GM18517 (cell line): ENCODE results near the gene C14orf180.

ENCODE experiments used
- ATAC-seq: cut with Tn5 transposase; IDR thresholded peaks from one replicate; pipeline ENCODE4 v1.9.1; 2021; ENCODE audit warnings: mild to moderate bottlenecking, moderate library complexity; ENCODE audit not compliant: unreplicated experiment

C14orf180 gene

DNA sequence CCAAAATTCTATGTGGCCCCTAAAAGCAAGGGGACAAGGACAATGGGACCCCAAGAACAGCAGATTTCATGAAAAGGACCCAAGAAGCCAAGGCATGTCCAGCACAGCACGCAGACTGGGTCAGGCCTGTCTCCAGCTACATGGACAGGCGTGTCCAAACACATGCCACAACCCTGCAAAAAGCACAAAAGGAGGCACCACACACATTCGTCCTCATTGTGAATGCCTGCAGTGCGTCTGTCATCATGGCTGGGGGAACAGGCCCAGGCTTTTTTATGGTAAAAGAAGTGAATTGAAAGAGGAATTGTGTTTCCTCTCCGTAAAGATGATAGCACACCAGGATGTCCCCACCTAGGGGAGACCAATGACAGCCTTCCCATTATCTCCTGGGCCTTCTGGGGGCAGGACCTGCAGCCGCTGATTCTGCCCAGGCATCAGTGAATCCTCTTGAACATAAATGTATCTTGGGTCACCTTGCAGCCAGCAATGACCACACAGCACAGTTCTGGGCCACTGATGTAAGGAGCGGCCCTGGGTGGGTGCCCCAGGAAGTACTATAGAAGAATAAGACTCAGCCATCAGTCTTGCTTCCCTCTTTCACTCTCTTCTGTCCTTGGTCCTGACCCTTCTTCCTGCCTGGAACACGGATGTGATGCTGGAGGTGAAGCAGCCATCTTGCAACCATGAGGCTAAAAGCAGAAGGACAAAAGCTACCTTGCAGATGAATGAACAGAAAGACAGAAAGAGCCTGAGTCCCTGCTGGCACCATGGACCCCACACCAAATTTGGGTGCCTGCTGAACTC is 29.8 kb upstream of the C14orf180 start:
- ATAC-seq, result no peak

DNA sequence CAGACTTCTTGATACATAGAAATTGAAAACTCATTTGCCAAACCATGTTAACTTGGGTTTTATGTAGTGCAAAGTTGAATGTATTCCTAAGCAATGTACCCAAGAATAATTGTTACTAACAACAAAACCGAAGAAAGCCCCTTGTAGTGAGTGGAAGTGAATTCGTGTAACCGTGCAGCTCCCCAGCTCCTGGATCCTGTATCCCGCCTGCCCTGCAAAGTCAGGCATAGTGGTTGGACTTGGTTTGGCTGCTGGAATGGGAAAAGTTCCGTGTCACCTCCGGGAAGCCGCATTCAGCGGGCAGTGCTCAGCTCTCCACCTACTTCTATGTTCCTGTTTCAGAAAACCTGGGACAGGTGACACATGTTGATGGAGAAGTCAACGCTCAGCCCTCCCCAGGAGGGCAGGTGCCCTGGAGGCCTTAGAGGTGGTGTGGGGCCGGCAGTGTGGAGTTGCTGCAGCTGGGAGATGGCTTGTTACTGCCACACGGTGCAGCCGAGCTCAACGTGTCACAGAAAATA is 29.2 kb upstream of the C14orf180 start:
- no peak for ATAC-seq

DNA sequence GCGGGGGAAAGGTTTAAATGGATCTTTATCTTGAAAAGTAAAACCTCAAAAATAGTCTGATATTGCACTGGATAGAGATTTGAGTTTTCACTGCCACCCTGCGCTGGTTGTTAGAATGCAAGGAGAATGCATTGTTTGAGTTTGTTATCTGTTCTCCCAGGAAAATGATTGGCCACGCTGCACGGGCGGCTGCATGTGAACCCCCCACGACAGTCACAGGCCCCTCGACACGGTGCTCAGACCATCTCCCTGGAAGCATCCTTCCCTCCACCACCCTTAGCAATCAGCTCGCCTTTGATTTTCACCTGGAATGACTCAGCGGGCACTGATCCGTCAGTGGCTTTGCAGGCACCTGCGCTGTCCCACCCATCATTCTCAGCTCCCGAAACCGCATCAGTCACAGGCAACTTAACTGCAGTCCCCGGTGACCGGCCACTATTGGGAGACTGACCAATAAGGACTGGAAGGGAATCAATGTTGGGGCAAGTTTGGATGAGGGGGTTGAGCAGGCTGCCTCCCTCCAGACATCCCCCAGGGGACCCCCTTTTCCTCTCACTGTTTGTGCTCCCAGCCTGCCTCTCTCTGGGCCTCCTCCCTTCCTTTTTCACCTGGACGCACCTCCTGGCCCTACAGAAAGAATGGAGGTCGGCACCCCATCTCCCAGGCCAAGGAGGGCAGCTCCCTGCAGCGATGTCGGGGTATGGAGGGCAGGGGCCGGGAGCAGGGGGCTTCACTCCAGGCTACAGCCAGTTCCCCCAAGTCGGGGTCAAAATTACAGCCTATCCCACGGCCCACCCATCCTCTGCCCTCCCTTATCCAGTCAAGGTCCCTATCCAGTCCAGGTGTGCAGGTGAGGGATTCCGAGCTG is 28.5 kb upstream of the C14orf180 start:
- no peak for ATAC-seq

DNA sequence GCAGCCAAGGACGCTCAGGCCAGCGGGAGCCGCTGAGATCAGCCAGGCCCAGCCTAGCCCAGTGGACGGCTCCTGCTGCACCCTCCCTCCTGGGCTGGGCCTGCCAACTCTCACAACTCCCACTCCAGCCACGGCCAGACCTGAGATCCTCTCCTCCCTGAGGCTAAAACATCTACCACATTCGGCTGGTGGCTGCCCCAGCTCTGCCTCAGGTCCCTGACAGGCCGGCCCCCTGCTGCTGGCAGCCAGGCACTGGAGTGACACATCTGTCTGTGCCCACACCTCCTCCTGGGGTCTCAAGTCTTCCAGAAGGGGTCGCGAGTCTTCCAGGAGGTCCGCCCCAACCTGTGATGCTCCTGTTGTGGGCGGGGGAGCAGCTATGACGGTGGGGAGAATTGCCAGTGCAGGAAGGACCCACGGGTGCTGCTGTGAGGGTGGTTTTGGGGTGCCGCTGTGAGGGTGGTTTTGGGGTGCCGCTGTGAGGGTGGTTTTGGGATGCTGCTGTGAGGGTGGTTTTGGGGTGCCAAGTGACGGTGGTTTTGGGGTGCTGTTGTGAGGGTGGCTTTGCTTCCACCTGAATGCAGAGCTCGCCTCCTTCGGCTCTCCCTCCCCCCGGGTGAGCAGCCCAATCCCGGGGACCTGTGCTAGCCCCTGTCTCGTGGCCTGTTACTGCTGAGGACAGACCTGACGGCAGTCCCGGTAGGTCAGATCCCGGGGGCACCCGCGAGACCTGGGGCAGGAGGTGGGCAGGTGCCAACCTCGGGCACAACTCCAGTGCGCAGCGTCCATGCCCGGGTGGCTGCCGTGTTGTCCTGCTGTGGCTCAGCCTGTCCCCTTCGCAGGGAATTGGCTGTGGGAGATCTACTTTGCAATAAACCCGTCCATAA is 27.5 kb upstream of the C14orf180 start:
- no peak for ATAC-seq

DNA sequence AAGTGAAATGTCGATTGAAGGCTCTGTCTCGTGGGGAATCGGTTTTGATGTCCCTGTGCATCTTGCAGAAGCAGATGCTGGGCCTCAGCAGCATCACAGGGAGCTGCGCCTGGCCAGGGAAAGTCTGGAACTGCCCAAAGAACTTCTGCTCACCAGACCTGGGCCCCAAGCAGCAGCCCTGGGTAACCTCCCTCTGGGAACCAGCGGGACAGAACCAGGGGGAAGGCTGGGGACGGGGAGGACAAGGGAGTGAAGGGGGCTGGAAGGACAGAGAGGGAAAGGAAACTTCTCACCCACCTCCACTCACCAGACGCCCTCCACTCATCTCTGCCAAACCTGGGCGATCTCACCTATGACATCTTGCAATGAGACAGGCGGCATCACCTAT is 26.8 kb upstream of the C14orf180 start:
- ATAC-seq, result no peak

DNA sequence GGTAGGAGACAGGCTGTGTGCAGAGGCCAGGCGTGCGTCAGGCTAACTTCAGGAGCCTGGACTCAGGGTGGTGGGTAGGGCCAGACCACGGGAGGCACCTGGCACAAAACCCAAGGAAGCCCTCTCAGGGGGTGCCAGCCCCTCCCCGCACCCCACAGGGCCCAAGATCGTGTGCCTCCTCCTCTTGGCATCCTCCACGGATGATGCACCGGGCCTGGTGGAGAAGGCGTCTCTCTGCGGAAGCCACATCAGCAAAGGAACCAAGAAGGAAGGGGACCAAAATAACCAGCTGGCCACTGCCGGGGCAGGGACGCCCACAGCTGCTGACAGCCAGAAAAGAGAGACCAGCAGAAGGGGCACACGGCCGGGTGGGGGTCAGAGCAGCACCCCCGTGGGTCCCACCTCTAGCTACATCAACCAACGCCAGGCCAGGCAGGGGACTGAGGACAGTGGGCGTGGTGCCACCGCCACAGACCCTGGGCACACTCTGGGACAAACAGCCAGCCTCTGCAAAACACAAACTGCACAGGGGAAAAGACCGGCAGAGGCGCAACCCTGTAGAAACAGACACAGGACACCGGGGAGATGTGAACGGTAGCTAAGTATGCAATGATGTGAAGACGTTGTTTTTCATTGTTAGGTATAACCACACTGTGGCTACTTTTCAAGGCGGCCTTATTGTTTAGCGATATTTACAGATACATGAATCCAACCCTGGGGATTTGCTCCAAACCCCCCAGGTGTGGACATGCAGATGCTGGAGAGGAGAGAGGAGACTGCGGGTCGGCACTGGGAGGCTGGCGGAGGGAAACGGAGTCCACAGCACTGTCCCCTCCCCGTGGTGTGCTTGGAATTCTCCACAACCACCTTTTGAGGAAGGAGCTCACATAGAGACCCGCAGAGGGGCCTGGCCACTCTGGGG is 26.1 kb upstream of the C14orf180 start:
- ATAC-seq, result no peak

DNA sequence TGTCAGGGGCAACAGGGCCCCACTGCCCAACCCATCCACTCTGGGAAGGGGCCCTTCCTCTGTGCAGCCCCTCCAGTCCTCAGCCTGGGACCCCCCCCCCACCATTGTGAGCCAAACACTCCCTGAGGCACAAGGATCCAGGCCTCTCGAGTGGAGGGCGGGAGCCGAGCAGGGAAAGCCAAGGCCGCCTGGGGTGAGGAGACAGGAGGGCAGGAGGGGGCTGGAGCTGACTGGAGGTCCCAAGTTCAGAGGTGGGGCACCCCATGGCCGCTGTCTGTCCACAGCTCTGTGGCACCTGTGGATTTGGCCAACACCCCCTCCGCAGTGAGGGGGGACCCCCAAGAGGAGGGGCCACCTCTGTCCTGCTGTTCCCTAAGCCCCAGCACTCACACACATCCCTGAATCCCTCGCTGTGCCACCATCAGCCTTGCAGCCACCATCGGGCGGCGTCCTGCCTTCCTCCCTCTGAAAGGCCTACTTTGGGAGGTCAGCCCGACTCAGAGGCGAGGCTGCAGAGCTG is 25.4 kb upstream of the C14orf180 start:
- no peak for ATAC-seq

DNA sequence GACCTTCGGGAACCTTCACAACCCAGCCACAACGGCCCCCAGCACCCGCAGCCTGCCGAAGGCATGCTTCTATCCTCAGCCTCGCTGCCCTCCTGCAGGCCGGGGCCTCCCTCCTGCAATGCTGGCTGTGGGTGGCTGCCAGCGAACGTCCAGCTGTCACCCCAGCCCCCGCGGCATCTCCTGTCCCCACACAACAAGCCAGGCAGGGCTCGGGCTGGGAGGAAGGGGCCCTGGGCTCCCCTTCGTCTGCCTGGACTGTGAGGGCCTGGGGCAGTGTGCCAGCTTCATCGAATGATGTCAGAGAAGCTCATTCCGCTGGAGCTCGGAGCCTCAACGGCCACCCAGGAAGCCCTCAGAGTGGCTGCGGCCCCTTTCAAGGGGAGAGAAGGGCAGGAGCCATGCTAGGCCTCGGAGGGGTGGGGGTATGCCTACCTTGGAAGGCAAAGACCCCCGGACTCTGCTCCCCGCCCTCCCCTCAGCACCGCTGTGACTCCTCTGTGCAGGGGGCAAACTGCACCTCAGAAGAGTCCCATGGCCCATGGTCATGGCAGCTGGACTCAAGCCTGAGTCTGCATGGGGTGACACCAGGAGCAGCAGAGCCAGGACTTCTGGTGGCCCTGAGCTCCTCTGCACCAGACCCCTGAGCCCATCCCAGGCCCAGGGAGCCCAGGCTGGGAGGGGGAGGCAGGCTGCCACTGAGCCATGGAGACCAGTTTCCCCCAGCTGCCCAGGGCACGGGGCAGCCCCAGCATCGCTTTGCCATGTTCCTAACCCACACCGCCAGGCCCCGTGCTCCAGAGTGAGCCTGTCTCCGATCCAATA is 24.7 kb upstream of the C14orf180 start:
- no peak for ATAC-seq

DNA sequence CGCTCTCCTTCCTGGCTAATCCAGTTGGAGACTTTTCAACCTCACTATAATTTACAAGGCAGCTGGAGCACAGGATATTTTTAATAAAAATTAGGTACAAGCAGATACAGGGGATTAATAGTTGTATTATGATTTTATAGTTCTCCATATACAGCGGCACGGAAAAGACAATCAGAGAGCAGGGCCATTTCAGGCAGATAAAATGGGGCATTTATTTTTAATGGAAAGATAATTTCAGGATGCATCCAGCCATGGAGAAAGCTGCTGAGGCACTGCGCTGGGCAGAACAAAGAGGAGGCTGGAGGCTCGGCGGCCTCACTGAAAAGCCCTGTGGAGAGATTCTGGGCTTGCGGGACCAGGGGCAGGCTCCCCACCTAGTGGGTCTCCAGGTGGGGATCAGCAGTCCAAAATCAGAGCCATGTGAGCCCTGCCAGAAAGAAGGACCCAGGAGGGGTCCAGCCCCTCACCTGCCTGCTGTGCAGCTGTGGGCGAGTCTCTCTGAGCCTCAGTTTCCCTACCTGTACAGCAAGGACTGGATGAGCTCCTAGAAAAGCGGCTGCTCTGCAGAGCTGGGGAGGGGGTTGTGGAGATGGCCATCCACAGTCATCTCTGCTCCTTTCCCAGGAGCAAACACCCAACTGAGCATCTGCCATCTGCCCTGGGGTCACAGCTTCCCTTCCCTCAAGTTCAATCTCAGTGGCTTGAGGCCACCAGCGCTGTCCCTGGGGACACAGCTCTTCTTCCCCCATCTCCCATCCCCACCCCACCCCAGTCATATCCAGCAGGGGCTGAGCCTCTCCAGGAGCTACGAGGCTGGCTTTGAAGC is 23.9 kb upstream of the C14orf180 start:
- ATAC-seq, result no peak

DNA sequence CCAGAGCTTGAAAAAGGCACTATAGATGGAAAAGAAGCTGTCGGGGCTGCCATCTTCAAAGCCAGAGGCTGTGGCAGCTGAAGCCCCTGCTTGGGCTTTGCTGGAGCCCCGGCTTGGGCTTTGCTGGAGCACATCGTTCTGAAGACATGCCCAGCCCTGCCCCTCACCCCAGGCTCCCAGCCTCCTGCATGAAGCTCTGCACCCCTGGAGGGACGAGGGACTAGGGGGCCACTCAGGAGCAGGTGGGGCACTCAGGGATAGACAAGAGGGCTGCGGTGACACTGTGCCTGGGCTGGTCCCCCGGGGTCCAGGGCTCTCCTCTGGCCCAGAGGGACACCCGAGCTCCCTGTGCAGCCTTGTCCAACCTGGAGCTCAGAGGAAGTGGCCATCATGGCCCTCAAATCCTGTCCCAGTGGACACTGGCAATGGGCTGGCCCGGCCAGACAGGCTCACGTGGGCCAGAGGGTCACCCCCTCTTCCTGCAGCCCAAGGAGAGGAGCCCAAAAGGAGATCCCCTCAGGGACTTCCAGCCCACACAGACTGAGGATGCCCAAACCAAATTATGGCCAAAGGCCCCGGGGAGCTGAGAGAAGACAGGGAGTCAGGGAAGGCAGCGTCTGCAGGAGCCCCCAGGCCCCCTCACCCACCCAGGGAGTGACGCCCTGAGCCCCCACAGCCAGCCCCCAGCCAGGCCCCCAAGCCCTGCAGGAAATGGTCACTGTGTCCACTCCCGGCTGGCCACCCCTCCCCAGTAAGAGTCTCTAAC is 23.1 kb upstream of the C14orf180 start:
- ATAC-seq, result no peak

DNA sequence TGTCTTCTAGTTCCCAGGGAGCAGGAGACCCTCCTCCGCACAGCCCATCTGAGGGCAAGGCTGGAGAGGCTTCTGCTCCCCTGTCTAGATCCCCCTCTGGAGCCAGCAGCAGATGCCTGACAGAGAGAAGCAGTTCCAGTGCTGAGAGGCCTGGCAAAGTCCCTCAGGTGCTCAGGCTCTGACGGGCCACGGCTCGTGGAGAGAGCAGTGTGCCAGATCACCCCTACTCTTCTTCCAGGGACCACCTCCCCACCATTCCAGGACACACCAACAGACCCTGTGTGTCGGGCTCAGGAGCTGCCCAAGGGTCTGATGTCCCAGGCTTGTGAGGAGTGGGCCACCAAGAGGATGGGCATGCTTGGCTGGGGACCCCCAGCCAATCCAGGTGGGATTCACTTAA is 22.5 kb upstream of the C14orf180 start:
- ATAC-seq, result no peak

DNA sequence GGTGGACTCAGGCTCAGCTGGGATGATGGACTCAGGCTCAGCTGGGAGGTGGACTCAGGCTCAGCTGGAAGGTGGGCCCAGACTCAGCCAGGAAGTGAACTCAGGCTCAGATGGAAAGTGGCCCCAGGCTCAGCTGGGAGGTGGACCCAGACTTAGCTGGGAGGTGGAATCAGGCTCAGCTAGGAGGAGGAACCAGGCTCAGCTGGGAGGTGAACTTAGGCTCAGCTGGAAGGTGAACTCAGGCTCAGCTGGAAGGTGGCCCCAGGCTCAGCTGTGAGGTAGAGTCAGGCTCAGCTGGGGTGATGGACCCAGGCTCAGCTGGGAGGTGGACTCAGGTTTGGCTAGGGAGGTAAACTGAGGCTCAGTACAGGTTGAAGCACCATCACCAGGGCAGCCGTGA is 21.8 kb upstream of the C14orf180 start:
- ATAC-seq, result no peak

DNA sequence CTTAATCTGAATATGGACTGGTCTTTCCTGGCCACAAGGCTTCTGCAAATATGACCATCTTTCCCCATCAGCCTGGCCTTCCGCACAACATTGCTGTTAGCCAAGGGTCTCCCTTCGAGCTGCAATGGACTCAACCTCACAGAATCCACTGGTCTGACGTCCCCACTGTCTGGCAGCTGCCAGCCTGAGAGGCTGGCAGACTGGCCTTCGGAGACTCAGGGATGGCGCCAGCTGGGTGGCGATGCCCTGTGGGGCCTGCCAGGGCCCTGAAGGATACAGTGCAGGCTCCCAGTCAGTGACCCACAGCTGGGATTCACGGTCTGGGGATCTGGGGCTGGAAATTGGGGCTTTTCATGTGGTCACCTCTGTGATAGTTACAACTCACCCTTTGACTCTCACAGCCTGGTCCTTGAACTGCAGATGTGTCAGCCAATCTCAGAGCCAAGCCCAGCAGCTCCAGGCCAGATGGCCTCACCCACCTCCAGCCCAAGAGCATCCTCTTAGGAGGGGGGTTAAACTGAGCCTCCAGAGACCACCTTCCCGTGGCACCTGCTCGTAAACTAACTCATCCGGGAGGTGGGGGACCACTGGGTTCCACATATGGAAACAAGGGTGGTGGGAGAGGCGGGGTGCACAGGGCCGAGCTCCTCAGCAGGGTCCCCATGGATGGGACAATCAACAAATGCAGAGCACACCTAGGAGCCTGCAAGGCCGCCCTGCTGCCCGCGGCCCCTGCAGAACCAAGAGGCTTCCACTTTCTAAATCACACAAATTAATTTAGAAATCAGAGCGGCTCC is 21.1 kb upstream of the C14orf180 start:
- ATAC-seq, result no peak

DNA sequence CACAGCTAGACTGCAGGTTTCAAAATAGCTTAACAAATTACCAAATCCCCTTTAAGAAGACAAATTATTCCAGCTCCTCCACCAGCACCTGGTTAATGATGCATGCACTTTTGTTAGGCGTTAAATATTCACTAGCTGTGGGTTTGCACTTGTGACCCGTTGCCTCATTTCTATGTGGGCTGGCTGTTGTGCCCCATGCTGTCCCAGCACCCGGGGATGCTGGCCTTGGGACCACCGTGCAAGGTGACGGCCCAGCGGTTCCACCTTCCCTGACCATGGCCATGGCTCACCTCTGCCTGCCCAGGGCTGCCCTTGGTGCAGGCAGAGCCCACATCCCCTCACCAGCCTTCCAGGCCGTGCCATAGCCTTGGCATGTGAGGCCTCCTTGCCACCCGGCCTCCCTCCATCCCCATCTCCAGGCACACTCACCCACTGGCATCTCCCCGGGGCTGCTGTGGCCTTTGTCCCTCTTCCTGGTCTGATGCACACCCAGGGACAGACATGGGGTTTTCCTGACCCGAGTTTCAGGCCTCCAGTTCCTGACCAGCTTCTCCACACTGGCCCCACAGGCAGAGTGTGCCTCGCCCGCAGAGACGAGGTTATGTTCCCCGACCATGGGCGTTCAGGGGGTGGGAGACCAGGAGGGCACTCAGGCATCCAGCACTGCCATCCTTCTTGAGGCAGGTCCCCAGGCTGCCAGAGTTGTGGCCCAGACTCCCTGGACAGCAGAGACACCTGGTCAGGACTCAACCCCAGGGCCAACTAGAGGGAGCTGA is 20.3 kb upstream of the C14orf180 start:
- no peak for ATAC-seq

DNA sequence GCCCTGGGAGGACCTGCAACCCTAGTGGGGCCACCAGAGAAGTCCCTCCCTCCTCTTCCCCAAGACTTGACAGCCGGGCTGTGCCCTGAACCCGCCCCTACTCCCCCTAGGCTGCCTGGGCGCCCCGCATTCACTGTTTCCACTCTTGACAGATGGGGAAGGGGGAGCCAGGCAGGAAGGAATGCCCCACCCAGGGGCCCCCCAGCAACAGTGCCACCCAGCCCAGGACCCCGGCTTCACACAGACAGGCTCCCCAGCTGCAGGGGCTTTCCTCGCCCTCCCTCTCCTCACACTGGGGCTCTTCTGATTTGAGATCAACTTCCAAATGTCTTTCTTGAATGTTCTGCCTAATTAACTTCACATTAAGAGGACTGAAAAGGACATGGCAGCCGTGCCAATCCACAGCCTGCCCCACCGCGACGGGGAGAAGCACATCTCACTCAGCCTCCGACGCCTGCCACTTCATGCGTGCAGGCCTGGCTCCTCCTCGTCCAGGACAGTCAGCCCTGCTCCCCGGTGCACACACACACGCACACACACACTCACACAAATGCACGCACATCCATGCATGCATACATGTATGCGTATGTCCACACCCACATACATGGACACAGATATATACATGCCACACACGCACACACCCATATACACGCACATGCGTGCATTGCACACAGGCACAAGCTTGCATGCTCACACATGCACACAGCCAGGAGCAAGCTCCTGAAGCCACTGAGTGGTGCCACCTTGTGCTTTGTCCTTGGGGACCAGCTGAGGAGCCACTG is 19.6 kb upstream of the C14orf180 start:
- no peak for ATAC-seq
